ENCODE measurements around the gene BBOF1. TPM values are rescaled to one million over a fixed set of nuclear protein-coding genes. Genes with fewer than 3 reads are reported as not detected.
"Not testable (repeated sequence)": the region's sequence is repeated elsewhere in the genome, so short reads cannot be mapped to it uniquely, and the experiment has no call there.

The BBOF1 gene, protein sequence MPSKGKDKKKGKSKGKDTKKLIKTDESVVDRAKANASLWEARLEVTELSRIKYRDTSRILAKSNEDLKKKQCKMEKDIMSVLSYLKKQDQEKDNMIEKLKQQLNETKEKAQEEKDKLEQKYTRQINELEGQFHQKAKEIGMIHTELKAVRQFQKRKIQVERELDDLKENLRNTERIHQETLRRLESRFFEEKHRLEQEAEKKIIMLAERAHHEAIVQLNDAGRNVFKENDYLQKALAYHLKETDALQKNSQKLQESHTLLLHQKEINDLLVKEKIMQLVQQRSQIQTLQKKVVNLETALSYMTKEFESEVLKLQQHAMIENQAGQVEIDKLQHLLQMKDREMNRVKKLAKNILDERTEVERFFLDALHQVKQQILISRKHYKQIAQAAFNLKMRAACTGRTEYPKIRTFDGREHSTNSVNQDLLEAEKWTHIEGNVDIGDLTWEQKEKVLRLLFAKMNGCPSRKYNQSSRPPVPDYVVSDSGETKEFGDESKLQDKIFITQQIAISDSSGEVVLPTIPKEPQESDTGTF
- total RNA-seq = 3.1 TPM

DNA sequence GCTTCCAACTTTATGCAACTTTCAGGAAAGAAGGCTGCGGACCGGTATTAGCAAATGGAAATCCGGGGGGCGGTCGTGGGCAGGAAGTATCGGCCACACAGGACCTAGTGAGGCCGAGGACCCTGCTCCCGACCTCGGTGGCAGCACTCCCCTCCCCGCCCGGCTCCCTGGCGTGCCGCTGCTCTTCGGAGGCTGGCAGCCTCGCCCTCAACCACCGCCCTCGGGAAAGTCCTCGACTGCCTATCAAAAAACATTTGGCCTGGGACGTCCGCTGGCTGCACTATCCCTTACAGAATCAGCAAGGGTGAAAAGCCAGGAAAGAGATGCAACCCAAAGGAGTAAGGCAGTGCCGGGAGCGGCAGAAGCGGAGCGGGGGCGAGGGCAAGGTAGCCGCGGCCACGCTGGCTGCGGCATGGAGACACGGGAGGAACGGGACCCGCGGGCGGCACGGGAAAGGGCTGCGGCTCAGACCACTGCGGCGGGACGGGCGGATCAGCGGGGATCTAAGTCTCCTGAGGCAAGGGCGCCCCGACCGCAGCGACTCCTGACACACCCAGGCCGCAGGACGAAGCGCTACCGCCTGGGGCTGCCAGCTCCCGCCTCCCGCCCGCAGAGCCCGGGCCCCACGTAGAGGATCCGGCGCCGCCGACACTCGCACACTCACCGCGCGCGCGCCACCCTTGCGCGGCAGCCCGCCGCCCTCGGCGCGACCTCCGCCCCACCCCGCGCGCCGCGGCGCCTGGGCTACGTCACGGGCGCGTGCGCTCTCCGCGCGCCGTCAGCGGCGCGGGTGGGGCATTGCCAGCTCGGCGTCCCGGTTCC, at the start of gene BBOF1, which contains the start of gene ENTPD5:
Gene BBOF1 (plus strand): TSS at position 764 of the 822 bp plus-strand sequence. CDS start 130 bp downstream, outside the sequence.
Gene ENTPD5 (minus strand): TSS at position 703 of the 822 bp plus-strand sequence. CDS start 31,186 bp downstream, outside the sequence.
- DNase-seq = peak; percentile 93

DNA sequence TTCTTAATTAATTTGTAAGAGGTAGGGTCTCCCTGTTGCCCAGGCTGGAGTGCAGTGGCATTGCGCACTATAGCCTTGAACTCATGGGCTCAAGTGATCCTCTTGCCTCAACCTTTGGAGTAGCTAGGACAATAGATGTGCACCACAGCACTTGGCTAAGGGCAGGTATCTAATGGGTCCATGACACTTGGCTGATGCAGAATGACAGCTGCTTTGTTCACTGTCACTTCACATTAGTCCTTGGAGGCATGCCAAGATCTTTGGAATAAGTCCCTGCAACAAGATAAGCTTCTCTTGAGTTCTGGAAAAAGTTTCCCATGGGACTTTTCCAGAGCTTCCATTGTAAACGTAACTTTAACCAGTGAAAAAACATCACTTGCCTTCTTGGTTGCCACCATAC, 45.7 kb upstream of the BBOF1 start:
- DNase-seq = peak; percentile 78

DNA sequence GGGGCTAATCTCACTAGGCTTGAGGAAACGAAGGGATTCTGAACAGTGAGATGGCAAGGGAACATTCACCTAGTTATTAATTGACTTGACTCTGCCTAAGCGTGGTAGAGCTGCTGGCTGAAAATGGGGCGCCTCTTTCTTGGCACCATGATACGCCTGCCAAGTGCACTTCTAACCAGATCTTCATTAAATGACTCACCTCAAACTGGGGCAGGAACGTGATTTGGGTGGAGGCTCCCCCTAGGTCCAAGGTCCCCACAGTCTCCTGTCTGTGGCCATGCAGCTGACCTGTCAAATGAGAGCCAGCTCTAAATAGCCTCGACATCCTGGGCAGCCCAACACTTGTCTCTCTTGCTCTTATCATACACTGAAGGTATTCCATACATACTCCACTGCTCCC, 43.0 kb upstream of the BBOF1 start:
- DNase-seq = no peak

DNA sequence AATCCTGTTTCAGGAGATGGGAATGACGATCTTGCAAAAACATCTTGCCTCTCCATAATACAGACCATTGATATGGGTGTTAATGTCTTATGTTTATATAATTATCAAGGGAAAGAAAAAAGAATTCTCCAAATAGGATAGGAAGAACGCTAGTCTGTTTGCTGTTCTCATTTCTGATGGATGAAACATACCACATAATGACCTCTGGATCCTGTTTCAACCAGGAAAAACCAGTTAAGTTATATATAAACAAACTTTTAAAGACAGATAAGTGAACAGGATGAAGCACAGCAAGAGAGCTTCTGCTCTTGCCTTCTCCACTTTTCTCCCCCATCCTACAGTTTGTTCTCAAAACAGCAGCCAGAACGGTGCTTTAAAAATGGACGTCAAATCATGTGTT, 41.3 kb upstream of the BBOF1 start:
- DNase-seq = no peak

DNA sequence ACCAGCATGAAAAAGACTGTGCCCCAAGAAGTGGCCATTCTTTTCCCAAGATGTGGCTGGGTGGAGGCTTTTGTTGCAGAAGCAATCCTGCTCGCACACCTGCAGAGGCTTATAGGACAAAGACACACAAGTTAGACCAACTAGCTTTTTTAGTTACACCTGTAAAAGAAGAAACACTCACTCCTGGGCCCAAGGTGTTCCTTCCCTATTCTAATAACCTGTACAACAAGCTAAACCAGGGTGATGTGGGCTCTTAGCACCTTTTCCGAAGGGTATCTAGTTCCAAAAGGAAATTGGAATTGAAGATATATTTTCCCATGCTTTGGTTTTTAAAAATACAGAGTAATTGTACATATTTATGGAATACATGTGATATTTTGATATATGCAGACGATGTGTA, 31.1 kb upstream of the BBOF1 start:
- no peak for DNase-seq

DNA sequence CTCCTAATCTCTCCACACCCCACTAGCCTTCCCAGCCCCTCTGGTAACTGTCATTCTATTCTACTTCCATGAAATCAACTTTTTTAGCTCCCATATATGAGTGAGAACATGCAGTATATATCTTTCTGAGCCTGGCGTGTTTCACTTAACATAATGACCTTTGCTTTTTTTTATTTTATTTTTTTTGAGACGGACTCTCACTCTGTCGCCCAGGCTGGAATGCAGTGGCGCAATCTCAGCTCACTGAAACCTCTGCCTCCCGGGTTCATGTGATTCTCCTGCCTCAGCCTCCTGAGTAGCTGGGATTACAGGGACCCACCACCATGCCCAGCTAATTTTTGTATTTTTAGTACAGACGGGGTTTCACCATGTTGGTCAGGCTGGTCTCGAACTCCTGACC, 30.5 kb upstream of the BBOF1 start:
- not testable (repeated sequence) for DNase-seq

DNA sequence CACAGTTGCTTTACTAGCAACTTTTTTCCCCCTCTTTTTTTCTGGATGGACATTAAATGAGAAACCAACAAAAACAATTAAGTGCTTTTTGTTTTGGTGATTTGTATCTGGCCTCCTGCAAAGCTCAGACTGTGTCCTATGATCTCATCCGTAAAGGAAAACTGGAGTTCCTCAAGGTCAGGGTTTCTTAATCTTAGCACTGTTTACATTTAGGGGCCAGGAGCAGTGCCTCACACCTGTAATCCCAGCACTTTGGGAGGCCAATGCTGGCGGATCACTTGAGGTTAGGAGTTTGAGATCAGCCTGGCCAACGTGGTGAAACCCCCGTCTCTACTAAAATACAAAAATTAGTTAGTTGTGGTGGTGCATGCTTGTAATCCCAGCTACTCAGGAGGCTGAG, 28.1 kb upstream of the BBOF1 start:
- no peak for DNase-seq

DNA sequence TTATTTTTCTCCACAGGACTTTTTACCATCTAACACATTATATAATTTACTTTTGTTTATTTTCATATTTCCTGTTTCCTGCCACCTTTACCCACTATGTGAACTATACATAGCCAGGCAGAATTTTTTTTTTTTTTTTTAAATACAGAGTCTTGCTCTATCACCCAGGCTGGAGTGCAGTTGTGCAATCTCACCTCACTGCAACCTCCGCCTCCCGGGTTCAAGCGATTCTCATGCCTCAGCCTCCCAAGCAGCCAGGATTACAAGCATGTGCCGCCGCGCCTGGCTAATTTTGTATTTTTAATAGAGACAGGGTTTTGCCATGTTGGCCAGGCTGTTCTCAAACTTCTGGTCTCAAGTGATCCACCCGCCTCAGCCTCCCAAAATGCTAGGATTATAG, 24.2 kb upstream of the BBOF1 start:
- DNase-seq = not testable (repeated sequence)

DNA sequence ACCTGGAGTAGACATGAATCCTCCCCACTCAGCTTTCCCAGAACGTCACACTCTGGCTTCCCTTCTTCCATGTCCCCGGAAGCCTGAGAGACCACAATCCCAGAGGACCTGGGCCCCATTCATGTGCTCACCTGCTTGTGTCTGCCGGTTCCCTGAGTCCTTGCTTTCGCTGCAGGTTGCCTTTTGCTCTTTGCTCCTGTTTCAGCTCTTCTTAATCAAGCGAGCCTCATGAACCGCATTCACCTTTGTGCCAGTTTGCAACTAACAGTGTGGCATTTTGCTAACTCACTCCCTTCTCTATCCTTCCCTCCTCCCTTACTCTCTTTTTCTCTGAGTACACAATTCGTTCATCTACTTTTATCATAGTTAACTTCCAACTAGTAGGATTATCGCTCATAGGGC, 23.2 kb upstream of the BBOF1 start:
- no peak for DNase-seq

DNA sequence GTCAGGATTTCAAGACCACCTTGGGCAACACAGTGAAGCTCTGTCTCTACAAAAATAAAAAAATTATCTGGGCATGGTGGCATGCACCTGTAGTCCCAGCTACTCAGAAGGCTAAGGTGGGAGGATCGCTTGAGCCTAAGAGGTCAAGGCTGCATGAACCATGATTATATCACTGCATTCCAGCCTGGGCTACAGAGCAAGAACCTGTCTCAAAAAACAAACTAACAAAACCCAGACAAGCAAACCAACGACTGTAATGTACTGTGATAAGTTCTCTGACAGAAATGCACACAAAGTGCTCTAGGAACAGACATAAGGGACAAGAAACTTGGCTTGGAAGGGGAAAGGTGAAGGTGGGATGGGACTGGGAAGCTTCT, 22.4 kb upstream of the BBOF1 start:
- no peak for DNase-seq

DNA sequence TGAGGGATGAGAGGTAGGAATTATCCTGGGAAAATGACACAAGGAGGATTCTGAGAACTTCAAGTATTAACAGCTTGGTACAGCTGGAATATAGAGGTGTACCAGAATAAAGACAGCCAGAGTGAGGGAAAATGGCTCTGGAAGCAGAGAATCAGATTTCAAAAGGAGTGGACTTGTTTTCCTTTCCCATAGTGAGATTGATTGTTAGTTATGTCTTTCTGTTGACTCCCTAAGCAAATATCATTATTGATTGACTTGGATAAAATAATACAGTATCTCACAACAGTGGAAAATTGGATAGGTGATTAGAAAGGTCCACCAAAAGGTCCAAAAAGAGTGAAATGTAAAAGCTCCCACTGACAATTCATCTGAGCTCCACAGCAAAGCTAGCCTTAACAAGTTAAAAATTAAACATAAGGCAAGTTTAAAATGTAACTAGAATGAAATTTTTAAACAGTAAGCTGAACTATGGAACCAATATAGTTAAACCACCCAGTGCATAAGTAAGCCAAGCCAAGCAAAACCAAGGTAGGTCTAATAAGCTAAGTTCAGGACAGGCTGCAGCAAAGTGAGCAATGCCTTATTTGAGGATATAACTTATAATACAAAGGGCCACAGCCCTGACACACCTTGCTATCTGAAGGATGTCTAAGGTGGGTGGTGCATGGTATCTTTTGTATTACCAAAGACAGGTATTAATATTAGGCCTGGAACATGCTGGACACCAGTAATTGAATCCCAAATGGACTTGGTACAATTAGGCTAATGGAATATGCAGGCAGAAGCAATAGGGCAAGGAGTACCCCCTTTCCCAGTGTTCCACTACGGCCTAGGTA, 21.8 kb upstream of the BBOF1 start:
- no peak for DNase-seq

DNA sequence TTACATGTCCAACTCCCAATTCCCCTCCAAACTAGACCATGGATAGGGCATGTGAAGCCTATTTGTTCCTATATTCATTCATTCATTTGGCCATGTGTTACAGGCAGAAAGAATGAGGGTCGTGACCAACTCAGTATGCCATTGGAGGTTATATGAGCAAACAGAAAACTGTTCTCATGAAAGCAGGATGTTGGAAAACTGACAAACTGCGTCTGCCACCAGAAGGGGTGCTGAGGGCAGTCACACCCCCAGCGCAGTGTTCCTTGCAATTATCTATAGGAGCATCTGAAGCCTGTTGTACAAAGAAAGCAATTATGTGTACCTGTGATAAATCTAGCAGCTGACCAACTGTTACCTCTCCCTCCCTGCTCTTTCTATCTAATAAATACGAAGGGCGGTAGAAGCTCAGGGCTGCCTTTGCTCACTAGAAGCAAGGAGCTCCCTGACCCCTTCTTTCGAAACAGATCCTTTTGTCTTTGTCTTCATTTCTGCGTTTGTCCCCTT, 21.2 kb upstream of the BBOF1 start:
- no peak for DNase-seq

DNA sequence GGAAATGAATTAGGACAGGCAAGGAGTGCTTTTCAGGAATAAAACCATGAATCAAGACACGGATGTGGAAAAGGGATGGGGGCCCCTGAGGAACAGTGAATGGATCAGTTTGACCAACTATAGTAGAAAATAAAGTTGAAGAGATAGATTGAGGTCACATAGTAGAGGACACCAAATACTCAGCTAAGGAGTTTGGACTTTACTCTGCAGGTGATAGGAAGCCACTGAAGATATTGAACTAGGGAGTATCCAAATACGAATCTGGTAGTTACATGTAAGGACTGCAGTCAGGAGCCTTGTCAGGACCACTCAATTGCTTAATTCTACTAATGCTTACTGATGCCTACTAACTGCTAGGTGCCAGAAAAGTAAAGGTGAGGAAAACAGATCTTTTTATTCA, 20.4 kb upstream of the BBOF1 start:
- no peak for DNase-seq

DNA sequence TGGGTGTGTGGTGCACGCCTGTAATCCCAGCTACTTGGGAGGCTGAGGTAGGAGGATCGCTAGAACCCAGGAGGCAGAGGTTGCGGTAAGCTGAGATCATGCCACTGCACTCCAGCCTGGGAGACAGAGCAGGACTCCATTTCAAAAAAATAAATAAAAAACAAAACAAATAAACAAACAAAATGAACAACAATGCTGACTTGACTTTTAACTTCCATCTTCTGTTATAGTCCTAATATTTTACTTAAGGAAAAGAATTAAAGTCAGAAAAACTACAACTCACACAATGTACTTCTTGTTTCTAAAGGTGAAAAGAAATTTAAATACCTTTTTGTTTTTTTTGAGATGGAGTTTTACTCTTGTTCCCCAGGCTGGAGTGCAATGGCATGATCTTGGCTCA, 13.5 kb upstream of the BBOF1 start:
- DNase-seq = not testable (repeated sequence)

DNA sequence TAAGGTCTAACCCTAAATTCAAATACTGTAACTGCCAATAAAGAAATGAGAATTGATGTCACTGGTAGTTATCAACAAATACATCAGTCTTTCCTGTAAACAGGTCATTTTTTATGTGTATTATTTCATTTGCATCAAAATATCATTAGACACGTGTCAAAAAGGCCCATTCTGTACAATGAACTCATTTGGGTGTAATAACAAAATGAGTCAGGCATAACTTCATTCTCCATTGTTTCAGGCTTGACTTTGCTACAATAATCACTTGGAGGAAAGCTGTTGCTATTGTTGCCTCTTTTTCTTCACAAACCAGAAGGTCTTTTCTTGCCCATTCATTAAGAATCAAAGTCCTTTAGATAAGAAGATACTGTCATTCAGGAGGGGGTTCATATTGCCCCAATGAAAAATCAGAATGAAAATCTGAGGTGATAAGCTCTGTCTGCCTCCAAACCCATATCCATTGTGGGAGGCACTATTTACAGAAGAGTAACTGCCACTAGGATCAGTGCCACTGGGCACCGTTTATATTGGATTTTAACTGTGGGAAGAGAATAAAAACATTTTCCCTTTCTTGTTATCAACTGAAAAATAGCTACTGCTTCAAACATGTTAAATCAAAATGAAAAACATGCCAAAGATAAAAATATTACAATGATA, 10.2 kb upstream of the BBOF1 start:
- no peak for DNase-seq

DNA sequence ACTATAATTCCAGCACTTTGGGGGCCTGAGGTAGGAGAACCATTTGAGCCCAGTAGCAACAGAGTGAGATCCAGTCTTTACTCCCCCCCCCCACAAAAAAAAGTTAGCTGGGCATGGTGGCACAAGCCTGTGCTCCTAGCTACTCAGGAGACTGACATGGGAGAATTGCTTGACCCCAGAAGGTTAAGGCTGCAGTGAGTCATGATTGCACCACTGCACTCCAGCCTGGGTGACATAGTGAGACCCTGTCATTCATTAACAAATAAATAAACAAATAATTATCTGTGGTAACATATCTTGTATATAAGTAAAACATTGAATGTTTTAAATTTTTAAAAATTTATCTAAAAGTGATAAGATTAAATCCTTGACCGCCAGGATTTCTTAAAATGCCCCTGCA, 4.8 kb upstream of the BBOF1 start:
- DNase-seq = no peak

DNA sequence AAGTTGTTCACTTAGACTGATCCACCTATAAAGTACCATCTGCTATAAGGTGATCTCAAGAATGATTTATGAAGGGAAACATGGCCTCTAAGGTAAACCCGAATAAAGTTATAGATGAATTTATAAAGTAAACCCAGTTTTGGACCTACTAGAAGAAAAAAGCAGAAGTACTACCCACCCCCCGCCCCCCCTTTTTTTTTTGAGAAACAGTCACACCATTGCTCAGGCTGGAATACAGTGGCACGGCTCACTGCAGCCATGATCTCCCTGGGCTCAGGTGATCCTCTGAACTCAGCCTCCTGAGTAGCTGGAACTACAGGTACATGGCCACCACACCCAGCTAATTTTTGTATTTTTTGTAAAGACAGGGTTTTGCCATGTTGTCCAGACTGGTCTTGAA, 4.0 kb upstream of the BBOF1 start:
- DNase-seq = no peak

DNA sequence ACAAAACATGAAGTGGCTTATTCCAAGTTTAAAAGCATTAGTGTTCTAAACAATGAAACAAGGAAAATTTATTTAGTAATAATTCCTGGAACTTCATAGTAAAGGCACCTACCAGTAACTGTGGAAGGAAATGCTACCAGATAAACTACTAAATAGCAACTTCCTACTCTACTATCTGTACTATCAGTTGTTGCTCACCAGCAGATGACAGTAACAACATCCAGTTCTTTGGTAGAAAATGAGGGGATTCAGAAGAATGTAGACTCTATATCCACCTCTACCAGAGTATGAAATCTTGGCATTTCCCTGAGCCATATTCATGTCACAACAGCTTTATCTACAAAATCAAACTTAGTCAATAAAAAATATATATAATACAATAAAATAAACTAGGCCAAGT, 3.2 kb upstream of the BBOF1 start:
- DNase-seq = no peak

DNA sequence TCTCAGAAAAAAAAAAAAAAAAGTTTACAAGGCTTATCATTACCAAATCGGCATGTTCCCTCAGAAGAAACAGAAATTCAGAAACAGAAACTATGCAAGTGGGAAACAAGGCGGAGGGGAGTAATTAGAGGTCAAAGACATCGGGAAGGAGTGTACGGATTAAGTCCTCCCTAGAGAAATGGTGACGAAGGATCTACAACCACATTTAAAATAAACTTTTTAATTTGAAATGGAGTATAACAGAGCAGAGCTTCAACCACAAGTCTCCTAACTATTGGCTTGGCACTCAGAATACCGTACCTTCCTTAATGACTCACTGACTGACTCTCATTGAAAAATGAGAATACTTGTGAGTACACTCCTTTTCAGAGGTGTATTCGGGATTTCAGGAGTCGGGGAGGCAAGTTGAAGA, 969 bp upstream of the BBOF1 start:
- DNase-seq = no peak

DNA sequence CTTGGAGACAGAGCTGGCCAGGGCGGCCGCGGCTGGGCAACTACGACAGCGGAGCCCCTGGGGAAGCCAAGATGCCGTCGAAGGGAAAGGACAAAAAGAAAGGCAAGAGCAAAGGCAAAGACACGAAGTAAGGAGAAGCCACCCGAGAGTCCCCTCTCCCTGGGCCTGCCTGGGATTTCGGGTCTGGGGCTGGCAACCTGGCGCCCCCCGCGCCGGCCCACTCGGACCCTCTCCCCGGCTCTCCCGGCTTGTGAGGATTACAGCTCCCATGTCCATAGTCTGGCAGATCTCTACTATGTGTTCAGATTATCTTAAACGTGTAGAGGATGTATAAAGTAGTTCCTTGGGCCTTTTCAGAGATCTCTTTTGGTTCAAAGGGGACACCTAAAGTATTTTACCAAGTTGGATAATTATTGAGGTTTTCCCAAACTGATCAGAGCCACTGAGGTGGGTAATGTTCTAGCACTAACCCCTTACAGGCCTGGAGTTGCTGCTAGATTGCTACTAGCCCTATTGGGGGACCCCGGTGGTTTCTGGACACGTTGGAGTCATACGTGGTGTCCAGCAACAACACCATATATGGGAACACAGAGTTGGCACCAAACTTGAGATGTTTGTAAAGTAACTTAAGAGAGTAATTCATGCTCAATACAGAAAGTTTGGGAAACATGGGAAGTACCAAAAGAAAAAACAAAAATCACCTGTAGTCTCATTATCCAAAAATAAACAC, 424 bp downstream of the BBOF1 start:
- DNase-seq = peak; percentile 32

DNA sequence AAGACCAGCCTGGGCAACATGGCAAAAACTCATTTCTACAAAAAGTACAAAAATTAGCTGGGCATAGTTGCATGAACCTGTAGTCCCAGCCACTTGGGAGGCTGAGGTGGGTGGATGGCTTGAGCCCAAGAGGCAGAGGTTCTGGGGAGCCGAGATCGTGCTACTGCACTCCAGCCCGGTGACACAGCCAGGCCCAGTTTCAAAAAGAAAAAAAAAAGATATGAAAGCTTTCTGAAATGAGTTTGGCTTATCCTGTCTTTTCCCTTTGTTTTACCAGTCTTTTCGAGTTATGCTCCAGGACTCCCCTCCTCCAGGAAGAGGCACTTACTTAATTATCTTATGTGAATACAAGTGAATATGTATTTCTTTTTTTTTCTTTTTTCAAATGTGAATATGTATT, 3.2 kb downstream of the BBOF1 start:
- no peak for DNase-seq

Data from tongue (tissue), 2 donors.